ENCODE measurements around the gene ITGA5. TPM values are rescaled to one million over a fixed set of nuclear protein-coding genes. Genes with fewer than 3 reads are reported as not detected.

ITGA5 gene
- total RNA-seq, 1 donor from 2014 or later: 317 TPM

GRCh38 chr12:54389134-54389508 lies 29.9 kb downstream of the ITGA5 start:
- peak overlapping the region; percentile 82 for H3K4me3 Mint-ChIP-seq (ENCODE audit: unreplicated experiment)
- TF ChIP-seq EZH2 (IDR thresholded peaks at IDR 0.05; ENCODE audit: insufficient read depth, low read length) (no peak), CTCF (IDR thresholded peaks at IDR 0.05; ENCODE audit: insufficient read depth, low read depth, low read length) (no peak)
- H3K4me2 ChIP-seq (ENCODE audit: low read length): no peak overlapping the region
- no peaks in the 10 kb centered on the region for H3K36me3 ChIP-seq (ENCODE audit: insufficient read depth, low read length)
- H3K27me3 Mint-ChIP-seq (ENCODE audit: low read depth, unreplicated experiment): no peaks in the 10 kb centered on the region
- FAIRE-seq (no peak), DNase-seq (ENCODE audit: low read depth) (no peak)
- no peak overlapping the region for H3K27ac ChIP-seq (ENCODE audit: low read depth, low read length)
- peaks cover 31% of the 10 kb centered on the region for H3K4me1 Mint-ChIP-seq (ENCODE audit: low read depth, unreplicated experiment)
- H3K9ac ChIP-seq (ENCODE audit: low read length): no peak overlapping the region
- H3K4me1 ChIP-seq (ENCODE audit: insufficient read depth, low read length): no peaks in the 10 kb centered on the region
- H3K9me3 Mint-ChIP-seq (ENCODE audit: unreplicated experiment): no peaks in the 10 kb centered on the region
- H3K4me3 ChIP-seq (ENCODE audit: insufficient read depth, low read depth, low read length): no peak overlapping the region
- H3K9me3 ChIP-seq (ENCODE audit: insufficient read depth, low read depth, low read length): no peaks in the 10 kb centered on the region
- H3K36me3 Mint-ChIP-seq (ENCODE audit: low read depth, unreplicated experiment): peaks cover 12% of the 10 kb centered on the region
- no peaks in the 10 kb centered on the region for H3K27me3 ChIP-seq (ENCODE audit: insufficient read depth, low read length)
- H3K27ac Mint-ChIP-seq (ENCODE audit: unreplicated experiment): no peak overlapping the region
- no peaks in the 10 kb centered on the region for H3K79me2 ChIP-seq (ENCODE audit: insufficient read depth, low read length)
- peaks cover 8% of the 10 kb centered on the region for H4K20me1 ChIP-seq (ENCODE audit: insufficient read depth, low read length)
- H2AFZ ChIP-seq (ENCODE audit: low read depth, low read length): no peak overlapping the region

GRCh38 chr12:54388237-54389133 lies 30.6 kb downstream of the ITGA5 start:
- Histone ChIP-seq H3K79me2 (ENCODE audit: insufficient read depth, low read length) (no peaks in the 10 kb centered on the region), H4K20me1 (ENCODE audit: insufficient read depth, low read length) (peaks cover 1% of the 10 kb centered on the region), H3K4me3 (ENCODE audit: insufficient read depth, low read depth, low read length) (no peak overlapping the region), H3K36me3 (ENCODE audit: insufficient read depth, low read length) (no peaks in the 10 kb centered on the region), H3K9ac (ENCODE audit: low read length) (no peak overlapping the region), H3K4me2 (ENCODE audit: low read length) (no peak overlapping the region), H3K4me1 (ENCODE audit: insufficient read depth, low read length) (no peaks in the 10 kb centered on the region), H3K27ac (ENCODE audit: low read depth, low read length) (no peak overlapping the region), H3K27me3 (ENCODE audit: insufficient read depth, low read length) (no peaks in the 10 kb centered on the region), H3K9me3 (ENCODE audit: insufficient read depth, low read depth, low read length) (no peaks in the 10 kb centered on the region), H2AFZ (ENCODE audit: low read depth, low read length) (no peak overlapping the region)
- DNase-seq (ENCODE audit: low read depth): no peak
- FAIRE-seq: no peak
- Mint-ChIP-seq H3K9me3 (ENCODE audit: unreplicated experiment) (no peaks in the 10 kb centered on the region), H3K36me3 (ENCODE audit: low read depth, unreplicated experiment) (peaks cover 12% of the 10 kb centered on the region), H3K4me3 (ENCODE audit: unreplicated experiment) (peak overlapping the region; percentile 34), H3K27me3 (ENCODE audit: low read depth, unreplicated experiment) (no peaks in the 10 kb centered on the region), H3K4me1 (ENCODE audit: low read depth, unreplicated experiment) (peaks cover 28% of the 10 kb centered on the region), H3K27ac (ENCODE audit: unreplicated experiment) (no peak overlapping the region)
- TF ChIP-seq CTCF (IDR thresholded peaks at IDR 0.05; ENCODE audit: insufficient read depth, low read depth, low read length) (no peak), EZH2 (IDR thresholded peaks at IDR 0.05; ENCODE audit: insufficient read depth, low read length) (no peak)

- no peaks in the 10 kb centered on the region for H3K9me3 Mint-ChIP-seq (ENCODE audit: unreplicated experiment)
- H3K4me2 ChIP-seq (ENCODE audit: low read length): no peak overlapping the region
- FAIRE-seq: no peak
- no peaks in the 10 kb centered on the region for H3K27me3 Mint-ChIP-seq (ENCODE audit: low read depth, unreplicated experiment)
- no peaks in the 10 kb centered on the region for H3K79me2 ChIP-seq (ENCODE audit: insufficient read depth, low read length)
- peaks cover 7% of the 10 kb centered on the region for H3K4me1 ChIP-seq (ENCODE audit: insufficient read depth, low read length)
- no peaks in the 10 kb centered on the region for H3K36me3 ChIP-seq (ENCODE audit: insufficient read depth, low read length)
- no peak for DNase-seq (ENCODE audit: low read depth)
- H2AFZ ChIP-seq (ENCODE audit: low read depth, low read length): no peak overlapping the region
- H3K4me3 Mint-ChIP-seq (ENCODE audit: unreplicated experiment): no peak overlapping the region
- H3K9ac ChIP-seq (ENCODE audit: low read length): no peak overlapping the region
- H3K27me3 ChIP-seq (ENCODE audit: insufficient read depth, low read length): no peaks in the 10 kb centered on the region
- no peak for TF ChIP-seq CTCF (IDR thresholded peaks at IDR 0.05; ENCODE audit: insufficient read depth, low read depth, low read length)
- no peak for TF ChIP-seq EZH2 (IDR thresholded peaks at IDR 0.05; ENCODE audit: insufficient read depth, low read length)
- H3K36me3 Mint-ChIP-seq (ENCODE audit: low read depth, unreplicated experiment): peaks cover 14% of the 10 kb centered on the region
- no peaks in the 10 kb centered on the region for H4K20me1 ChIP-seq (ENCODE audit: insufficient read depth, low read length)
- H3K27ac ChIP-seq (ENCODE audit: low read depth, low read length): no peak overlapping the region
- H3K27ac Mint-ChIP-seq (ENCODE audit: unreplicated experiment): peak overlapping the region; percentile 24
- peaks cover 31% of the 10 kb centered on the region for H3K4me1 Mint-ChIP-seq (ENCODE audit: low read depth, unreplicated experiment)
- no peak overlapping the region for H3K4me3 ChIP-seq (ENCODE audit: insufficient read depth, low read depth, low read length)
- H3K9me3 ChIP-seq (ENCODE audit: insufficient read depth, low read depth, low read length): no peaks in the 10 kb centered on the region
These were observed 32.0 kb downstream of the ITGA5 start for GRCh38 chr12:54387114-54387467.
